Mesendoderm (in vitro differentiated cells): Measurements from ENCODE around the gene EID2B.

Experiments
- DNase-seq: peaks from one replicate; pipeline ENCODE4 v3.0.0; 2013
- H2AK5ac ChIP-seq: 2 replicates; pipeline ENCODE4 v1.6.1; 2013; ENCODE audit warnings: low read length, inconsistent platforms
- H2BK120ac ChIP-seq: 2 replicates; pipeline ENCODE4 v1.6.1; 2013; ENCODE audit warnings: low read depth, mild to moderate bottlenecking, low read length, moderate library complexity, mixed read lengths
- H2BK15ac ChIP-seq: replicated peaks from 2 replicates; pipeline ENCODE4 v1.6.1; 2013; ENCODE audit warnings: low read depth, mild to moderate bottlenecking, moderate library complexity
- H2BK5ac ChIP-seq: 2 replicates; pipeline ENCODE4 v1.6.1; 2013; ENCODE audit warnings: low read length, inconsistent platforms
- H3K18ac ChIP-seq: 2 replicates; pipeline ENCODE4 v1.6.1; 2013; ENCODE audit warnings: mild to moderate bottlenecking, low read length, mixed read lengths
- H3K23ac ChIP-seq: one replicate; pipeline ENCODE4 v1.6.1; 2013; ENCODE audit warnings: low read length
- H3K27ac ChIP-seq: 2 replicates; pipeline ENCODE4 v1.5.1; 2013; ENCODE audit warnings: low read depth, mild to moderate bottlenecking, inconsistent platforms, low read length, moderate library complexity
- H3K27me3 ChIP-seq: 2 replicates; pipeline ENCODE4 v1.6.1; 2013; ENCODE audit warnings: low read length, control low read depth, mild to moderate bottlenecking, inconsistent platforms; ENCODE audit not compliant: insufficient read depth, poor library complexity
- H3K36me3 ChIP-seq: 2 replicates; pipeline ENCODE4 v1.6.1; 2013; ENCODE audit warnings: low read length, inconsistent platforms; ENCODE audit not compliant: control insufficient read depth, insufficient read depth
- H3K4ac ChIP-seq: one replicate; pipeline ENCODE4 v1.6.1; 2013; ENCODE audit warnings: low read depth, mild to moderate bottlenecking, low read length, moderate library complexity
- H3K4me1 ChIP-seq: 2 replicates; pipeline ENCODE4 v1.6.1; 2013; ENCODE audit warnings: low read depth, low read length, inconsistent platforms; ENCODE audit not compliant: control insufficient read depth
- H3K4me2 ChIP-seq: 2 replicates; pipeline ENCODE4 v1.6.1; 2013; ENCODE audit warnings: low read length
- H3K4me3 ChIP-seq: 2 replicates; pipeline ENCODE4 v1.5.1; 2013; ENCODE audit warnings: mild to moderate bottlenecking, low read length
- H3K56ac ChIP-seq: one replicate; pipeline ENCODE4 v1.6.1; 2013; ENCODE audit warnings: low read length
- H3K79me1 ChIP-seq: 2 replicates; pipeline ENCODE4 v1.6.1; 2013; ENCODE audit warnings: low read length, inconsistent platforms
- H3K79me2 ChIP-seq: 2 replicates; pipeline ENCODE4 v1.6.1; 2013; ENCODE audit warnings: mild to moderate bottlenecking, low read length; ENCODE audit not compliant: control insufficient read depth, insufficient read depth
- H3K9ac ChIP-seq: 2 replicates; pipeline ENCODE4 v1.6.1; 2013; ENCODE audit warnings: low read length, inconsistent platforms
- H4K5ac ChIP-seq: one replicate; pipeline ENCODE4 v1.6.1; 2013; ENCODE audit warnings: low read length
- H4K8ac ChIP-seq: one replicate; pipeline ENCODE4 v1.6.1; 2013; ENCODE audit warnings: low read depth, mild to moderate bottlenecking, control low read depth, low read length, moderate library complexity
- WGBS: extraction: QIAGEN DNeasy Blood & Tissue Kit; methylation state at CpG from one replicate; pipeline ENCODE4 v1.1.7; 2013; ENCODE audit warnings: low lambda C conversion rate, missing lambda C conversion rate; ENCODE audit not compliant: insufficient coverage; ENCODE audit errors: extremely low coverage; 5-methylcytosine and 5-hydroxymethylcytosine counted together

The EID2B gene

GRCh38 chr19:39492788-39493187, 39.9 kb downstream of the EID2B start:
- Histone ChIP-seq H3K27ac (peak overlapping the region; percentile 24), H4K5ac (no peak overlapping the region), H4K8ac (no peak overlapping the region), H3K18ac (no peak overlapping the region), H3K79me1 (no peaks in the 10 kb centered on the region), H3K23ac (no peak overlapping the region), H3K36me3 (peaks cover 5% of the 10 kb centered on the region), H2BK5ac (no peak overlapping the region), H3K79me2 (no peaks in the 10 kb centered on the region), H3K56ac (no peak overlapping the region), H3K4me2 (no peak overlapping the region), H2AK5ac (no peak overlapping the region), H3K4me3 (no peak overlapping the region), H2BK120ac (no peak overlapping the region), H3K27me3 (no peaks in the 10 kb centered on the region), H3K4ac (no peak overlapping the region), H3K4me1 (no peaks in the 10 kb centered on the region), H2BK15ac (no peak overlapping the region), H3K9ac (no peak overlapping the region)
- DNase-seq, result no peak
- no CpG with 5 or more reads among the region's 3 CpGs for WGBS

DNA sequence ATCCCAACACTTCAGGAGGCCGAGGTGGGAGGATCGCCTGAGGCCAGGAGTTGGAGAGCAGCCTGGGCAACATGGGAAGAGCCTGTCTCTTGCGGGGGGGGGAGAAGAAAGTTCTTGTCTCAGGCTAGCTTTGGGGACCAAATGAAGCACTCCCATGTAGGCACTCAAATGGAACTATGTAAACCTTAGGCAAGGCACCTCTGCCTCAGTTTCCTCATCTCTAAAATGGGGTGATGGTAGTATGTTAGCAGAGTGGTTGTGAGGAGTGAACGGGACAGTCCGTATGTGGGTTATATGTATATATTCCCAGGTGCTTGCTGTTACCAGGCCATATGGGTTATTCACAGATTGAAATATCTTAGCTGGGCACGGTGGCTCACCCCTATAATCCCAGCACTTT, 40.4 kb downstream of the EID2B start:
- Histone ChIP-seq H2AK5ac (no peak overlapping the region), H3K27me3 (no peaks in the 10 kb centered on the region), H3K18ac (no peak overlapping the region), H3K56ac (no peak overlapping the region), H3K4me3 (no peak overlapping the region), H3K79me2 (no peaks in the 10 kb centered on the region), H3K79me1 (no peaks in the 10 kb centered on the region), H3K4ac (no peak overlapping the region), H3K23ac (no peak overlapping the region), H2BK120ac (no peak overlapping the region), H4K5ac (no peak overlapping the region), H4K8ac (no peak overlapping the region), H3K27ac (no peak overlapping the region), H2BK5ac (no peak overlapping the region), H2BK15ac (no peak overlapping the region), H3K9ac (no peak overlapping the region), H3K4me2 (no peak overlapping the region), H3K4me1 (no peaks in the 10 kb centered on the region), H3K36me3 (peaks cover 5% of the 10 kb centered on the region)
- DNase-seq, result no peak
- WGBS, result no CpG with 5 or more reads among the region's 6 CpGs

- H3K4me1 ChIP-seq, result no peaks in the 10 kb centered on the region
- H3K4ac ChIP-seq, result no peak overlapping the region
- H4K5ac ChIP-seq, result no peak overlapping the region
- no peak overlapping the region for H4K8ac ChIP-seq
- H3K4me3 ChIP-seq, result no peak overlapping the region
- H3K4me2 ChIP-seq, result no peak overlapping the region
- peaks cover 3% of the 10 kb centered on the region for H3K79me1 ChIP-seq
- no peak overlapping the region for H2BK120ac ChIP-seq
- no peak overlapping the region for H3K9ac ChIP-seq
- no CpG with 5 or more reads among the region's 10 CpGs for WGBS
- no peaks in the 10 kb centered on the region for H3K79me2 ChIP-seq
- H3K36me3 ChIP-seq, result peaks cover 7% of the 10 kb centered on the region
- no peak overlapping the region for H3K18ac ChIP-seq
- H3K56ac ChIP-seq, result no peak overlapping the region
- H3K27ac ChIP-seq, result no peak overlapping the region
- H3K27me3 ChIP-seq, result no peaks in the 10 kb centered on the region
- H3K23ac ChIP-seq, result no peak overlapping the region
- no peak overlapping the region for H2AK5ac ChIP-seq
- no peak overlapping the region for H2BK5ac ChIP-seq
- H2BK15ac ChIP-seq, result no peak overlapping the region
- no peak for DNase-seq
These were observed 42.9 kb downstream of the EID2B start for GRCh38 chr19:39489756-39490155.

GRCh38 chr19:39483141-39483540, 49.5 kb downstream of the EID2B start:
- Histone ChIP-seq H3K79me2 (peaks cover 17% of the 10 kb centered on the region), H3K56ac (no peak overlapping the region), H3K4ac (no peak overlapping the region), H2AK5ac (no peak overlapping the region), H3K27me3 (no peaks in the 10 kb centered on the region), H3K9ac (no peak overlapping the region), H3K23ac (no peak overlapping the region), H3K27ac (no peak overlapping the region), H3K4me3 (no peak overlapping the region), H2BK5ac (no peak overlapping the region), H2BK15ac (no peak overlapping the region), H4K5ac (no peak overlapping the region), H3K79me1 (peaks cover 17% of the 10 kb centered on the region), H2BK120ac (no peak overlapping the region), H3K4me2 (no peak overlapping the region), H3K18ac (no peak overlapping the region), H3K4me1 (no peaks in the 10 kb centered on the region), H3K36me3 (peaks cover 6% of the 10 kb centered on the region), H4K8ac (no peak overlapping the region)
- WGBS, result no CpG with 5 or more reads among the region's 6 CpGs
- DNase-seq, result no peak

- no CpG with 5 or more reads among the region's 11 CpGs for WGBS
- Histone ChIP-seq H3K18ac (no peak overlapping the region), H3K23ac (no peak overlapping the region), H3K4me2 (peak overlapping the region; percentile 96), H3K56ac (peak overlapping the region; percentile 98), H3K79me2 (peaks cover 17% of the 10 kb centered on the region), H2BK5ac (no peak overlapping the region), H3K36me3 (peaks cover 6% of the 10 kb centered on the region), H2AK5ac (no peak overlapping the region), H3K9ac (peak overlapping the region; percentile 98), H3K79me1 (peaks cover 14% of the 10 kb centered on the region), H3K27me3 (no peaks in the 10 kb centered on the region), H3K4me1 (no peaks in the 10 kb centered on the region), H2BK120ac (no peak overlapping the region), H3K4ac (no peak overlapping the region), H3K27ac (no peak overlapping the region), H4K5ac (no peak overlapping the region), H3K4me3 (peak overlapping the region; percentile 99), H2BK15ac (no peak overlapping the region), H4K8ac (no peak overlapping the region)
- DNase-seq, result no peak
These were observed 51.0 kb downstream of the EID2B start for GRCh38 chr19:39481676-39482075.

GRCh38 chr19:39481229-39481545, 51.5 kb downstream of the EID2B start:
- H2BK15ac ChIP-seq, result no peak overlapping the region
- no CpG with 5 or more reads among the region's 12 CpGs for WGBS
- no peak overlapping the region for H2AK5ac ChIP-seq
- H3K79me2 ChIP-seq, result peaks cover 17% of the 10 kb centered on the region
- no peak for DNase-seq
- H3K18ac ChIP-seq, result no peak overlapping the region
- no peak overlapping the region for H4K5ac ChIP-seq
- H4K8ac ChIP-seq, result no peak overlapping the region
- peak overlapping the region; percentile 6 for H3K4ac ChIP-seq
- H3K79me1 ChIP-seq, result peaks cover 14% of the 10 kb centered on the region
- H3K4me1 ChIP-seq, result no peaks in the 10 kb centered on the region
- peak overlapping the region; percentile 98 for H3K56ac ChIP-seq
- H3K4me2 ChIP-seq, result peak overlapping the region; percentile 96
- peak overlapping the region; percentile 50 for H2BK5ac ChIP-seq
- peak overlapping the region; percentile 99 for H3K4me3 ChIP-seq
- no peaks in the 10 kb centered on the region for H3K27me3 ChIP-seq
- H3K36me3 ChIP-seq, result peaks cover 6% of the 10 kb centered on the region
- H2BK120ac ChIP-seq, result no peak overlapping the region
- no peak overlapping the region for H3K27ac ChIP-seq
- H3K23ac ChIP-seq, result peak overlapping the region; percentile 73
- peak overlapping the region; percentile 98 for H3K9ac ChIP-seq
